Loucy (cell line): Measurements from ENCODE around the gene MYH7.

Experiments used
- CTCF ChIP-seq: fragments of 200-600 bp; sonication (generic); conservative IDR thresholded peaks from 2 replicates; pipeline ENCODE4 v1.5.1; 2014; ENCODE audit warnings: mild to moderate bottlenecking, antibody characterized with exemption, low read length
- EZH2phosphoT487 ChIP-seq: fragments of 200-600 bp; IDR thresholded peaks from 2 replicates; pipeline ENCODE4 v1.6.1; 2018; ENCODE audit warnings: antibody characterized with exemption, mild to moderate bottlenecking, moderate library complexity, borderline replicate concordance

DNA sequence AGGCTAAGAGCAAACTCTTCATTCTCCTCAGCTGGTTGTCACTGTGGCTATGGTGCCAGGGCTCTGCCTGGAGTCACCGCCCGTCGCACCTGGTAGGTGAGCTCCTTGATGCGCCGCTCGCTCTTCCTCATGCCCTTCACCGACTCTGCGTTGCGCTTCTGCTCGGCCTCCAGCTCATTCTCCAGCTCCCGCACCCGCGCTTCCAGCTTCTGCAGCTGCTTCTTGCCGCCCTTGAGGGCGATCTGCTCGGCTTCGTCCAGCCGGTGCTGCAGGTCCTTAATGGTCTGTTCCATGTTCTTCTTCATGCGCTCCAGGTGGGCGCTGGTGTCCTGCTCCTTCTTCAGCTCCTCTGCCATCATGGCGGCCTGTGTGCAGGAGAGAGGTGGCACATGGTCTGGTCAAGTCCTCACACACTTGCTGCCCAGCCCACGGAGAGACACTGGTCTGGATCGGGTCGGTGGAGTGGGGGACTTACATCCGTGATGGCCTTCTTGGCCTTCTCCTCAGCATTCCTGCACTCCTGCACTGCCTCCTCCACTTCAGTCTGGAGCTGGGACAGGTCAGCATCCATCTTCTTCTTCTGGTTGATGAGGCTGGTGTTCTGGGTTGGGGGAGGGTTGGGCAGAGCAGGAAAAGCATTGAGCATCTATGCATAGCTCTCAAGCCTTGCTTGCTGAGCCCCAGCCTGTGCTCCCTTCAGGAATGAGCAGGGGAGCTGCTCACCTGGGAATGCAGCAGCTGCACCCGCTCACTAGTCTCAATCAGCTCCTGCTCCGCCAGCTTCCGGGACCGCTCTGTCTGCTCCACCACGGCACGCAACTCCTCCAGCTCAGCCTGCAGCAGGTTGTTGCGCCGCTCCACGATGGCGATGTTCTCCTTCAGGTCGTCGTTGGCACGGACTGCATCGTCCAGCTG lies 20.3 kb downstream of the MYH7 start:
- TF ChIP-seq CTCF (no peak), EZH2phosphoT487 (no peak)
